ENCODE data around the gene PLA2G4E.

DNA sequence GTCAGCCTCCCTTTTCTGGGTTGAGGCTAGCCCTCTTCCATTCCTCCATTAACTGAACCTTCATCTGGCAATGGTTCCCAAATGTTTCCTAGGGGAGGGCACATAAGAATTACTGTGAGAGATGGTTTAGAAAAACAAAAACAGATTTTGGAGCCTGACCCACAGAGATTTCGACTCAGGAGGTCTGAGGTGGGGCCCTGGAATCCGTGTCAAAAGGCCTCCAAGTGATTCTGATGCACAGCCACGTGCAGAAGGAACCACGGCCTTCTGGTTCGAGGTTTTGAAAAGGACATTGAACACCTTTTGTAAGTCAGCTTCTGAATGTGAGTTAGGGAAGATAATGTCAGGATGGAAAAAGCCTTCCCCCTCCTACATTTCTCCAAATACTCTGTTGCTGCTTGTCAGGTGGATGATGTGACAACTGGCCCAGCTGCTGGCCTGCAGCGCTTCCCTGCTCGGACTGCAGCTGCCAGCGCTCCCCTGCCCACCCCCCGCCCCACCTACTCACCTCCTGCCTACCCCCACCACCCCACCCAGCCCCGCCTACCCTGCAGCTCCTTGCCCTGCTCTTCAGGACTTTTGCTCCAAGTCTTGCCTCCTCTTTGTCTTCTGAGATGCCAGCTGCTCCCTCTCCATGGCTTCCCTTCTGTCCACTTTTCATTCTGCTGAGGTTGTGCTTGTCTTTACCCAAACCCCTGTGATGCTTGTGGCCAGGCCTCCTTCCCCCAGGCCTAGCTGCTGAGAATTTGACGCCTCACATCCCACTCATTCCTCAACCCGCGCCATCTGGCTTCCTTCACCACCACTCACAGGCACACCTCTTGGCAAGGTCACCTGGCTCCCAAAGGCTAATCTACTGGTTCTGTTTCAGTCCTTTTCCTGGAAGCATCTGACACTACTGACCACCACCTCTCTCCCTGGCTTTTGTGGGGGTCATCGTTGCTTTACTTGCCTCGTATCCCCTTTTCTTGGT is 55.1 kb downstream of the PLA2G4E start:
- no peak for TF ChIP-seq CTCF (IDR thresholded peaks at IDR 0.05)
- no peak for TF ChIP-seq EP300 (IDR thresholded peaks at IDR 0.05)
